Gastrocnemius medialis (tissue), 4 donors: Measurements from ENCODE around the gene FGF22. TPM values are rescaled to one million over a fixed set of nuclear protein-coding genes. Genes with fewer than 3 reads are reported as not detected.

ENCODE experiments used
- ATAC-seq, 2 donors: fragments of 150-250 bp; one replicate each; pipeline ENCODE4 v1.9.1; 2016
- DNase-seq, 2 donors: peaks; one replicate each; pipeline ENCODE4 v3.0.0-alpha.2; 2019
- H3K27ac ChIP-seq, 4 donors: fragments of 200-600 bp; sonication (generic); 1 replicate in 1 of 4; 2 replicates in 3 of 4; pipeline ENCODE4 v1.5.1; 2016 to 2018; ENCODE audit warnings: mild to moderate bottlenecking in 2 of 4, moderate library complexity in 1 of 4
- H3K27me3 ChIP-seq, 3 donors: fragments of 200-600 bp; sonication (generic) in 2 of 3; 1 replicate in 1 of 3; 2 replicates in 2 of 3; pipeline versions ENCODE4 v1.5.1 to v1.6.0; 2016 to 2019; ENCODE audit warnings: mild to moderate bottlenecking in 1 of 3, moderate library complexity in 1 of 3
- H3K36me3 ChIP-seq, 2 donors: fragments of 200-600 bp; sonication (generic) in 1 of 2; one replicate each; pipeline ENCODE4 v1.5.1; 2017 to 2018
- H3K4me1 ChIP-seq, 2 donors: fragments of 200-600 bp; sonication (generic) in 1 of 2; one replicate each; pipeline ENCODE4 v1.5.1; 2016 to 2017; ENCODE audit warnings: mild to moderate bottlenecking in 2 of 2
- H3K4me3 ChIP-seq, 4 donors: fragments of 200-600 bp; sonication (generic) in 3 of 4; 1 replicate in 1 of 4; 2 replicates in 3 of 4; pipeline ENCODE4 v1.5.1; 2016 to 2019; ENCODE audit warnings: mild to moderate bottlenecking in 2 of 4
- H3K9me3 ChIP-seq, 3 donors: fragments of 200-600 bp; sonication (generic) in 2 of 3; 1 replicate in 1 of 3; 2 replicates in 2 of 3; pipeline ENCODE4 v1.5.1; 2016 to 2019
- POLR2A ChIP-seq, 2 donors: fragments of 450-650 bp; IDR thresholded peaks; one replicate each; pipeline ENCODE4 v1.6.1; 2017; ENCODE audit warnings: antibody characterized with exemption in 2 of 2, mild to moderate bottlenecking in 2 of 2, moderate library complexity in 2 of 2
- in situ Hi-C, 4 donors: fragments of 200-750 bp; cut with MboI; loops; one replicate each; pipeline versions ENCODE4 v1.15.0 to v1.8.0; 2017; ENCODE audit warnings: low sequenced_read_pairs in 4 of 4
- intact Hi-C: fragments of 100-400 bp; cut with DNase I; formaldehyde crosslinking; loops from one replicate; pipeline ENCODE4 v1.15.1; 2023; ENCODE audit warnings: low total_unique reads
- total RNA-seq, 4 donors: library from RNA; depleted of rRNA; stranded (reverse); fragments of >200 nt; gene quantifications; one replicate each; pipeline versions ENCODE4 v1.1.0 to v1.2.3, GENCODE V29; 2016
- TF ChIP-seq, protein P1 (sequence below), 5 experiments: fragments of 450-650 bp in 3 of 5; fragments of 200-600 bp in 2 of 5; sonication (generic) in 2 of 5; IDR thresholded peaks in 4 of 5; conservative IDR thresholded peaks in 1 of 5; 1 replicate in 4 of 5; 2 replicates in 1 of 5; pipeline ENCODE4 v1.5.1; 2016 to 2019; ENCODE audit warnings: antibody characterized with exemption in 5 of 5, mild to moderate bottlenecking in 3 of 5, moderate library complexity in 3 of 5

Gene FGF22
- total RNA-seq, 4 donors from 2014 or later, result not detected

DNA sequence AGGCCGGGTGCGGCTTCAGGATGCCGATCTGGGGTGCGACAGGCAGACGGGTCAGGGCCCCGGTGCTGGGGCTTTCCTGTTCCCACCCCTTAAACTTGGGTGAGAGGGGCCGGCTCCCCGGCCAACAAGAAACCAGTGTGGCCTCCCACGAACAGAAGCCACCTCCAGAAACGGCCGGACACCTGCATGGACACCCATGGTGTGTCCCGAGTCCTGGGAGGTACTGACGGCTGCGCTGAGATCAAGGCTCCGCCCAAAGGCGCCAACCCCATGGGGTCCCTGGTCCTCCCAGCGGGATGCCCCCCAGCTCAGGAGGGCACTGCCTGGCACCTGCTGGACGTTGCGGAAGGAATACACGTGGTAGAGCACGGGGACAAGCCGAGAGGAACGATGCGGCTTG lies 17.9 kb upstream of the FGF22 start:
- peaks cover 0 to 73% of the 10 kb centered on the region in 2 donors for H3K36me3 ChIP-seq
- no peak for DNase-seq
- no peak overlapping the region for H3K27ac ChIP-seq
- H3K9me3 ChIP-seq, result no peaks in the 10 kb centered on the region
- no peak overlapping the region for H3K4me3 ChIP-seq
- TF ChIP-seq, protein P1, sequence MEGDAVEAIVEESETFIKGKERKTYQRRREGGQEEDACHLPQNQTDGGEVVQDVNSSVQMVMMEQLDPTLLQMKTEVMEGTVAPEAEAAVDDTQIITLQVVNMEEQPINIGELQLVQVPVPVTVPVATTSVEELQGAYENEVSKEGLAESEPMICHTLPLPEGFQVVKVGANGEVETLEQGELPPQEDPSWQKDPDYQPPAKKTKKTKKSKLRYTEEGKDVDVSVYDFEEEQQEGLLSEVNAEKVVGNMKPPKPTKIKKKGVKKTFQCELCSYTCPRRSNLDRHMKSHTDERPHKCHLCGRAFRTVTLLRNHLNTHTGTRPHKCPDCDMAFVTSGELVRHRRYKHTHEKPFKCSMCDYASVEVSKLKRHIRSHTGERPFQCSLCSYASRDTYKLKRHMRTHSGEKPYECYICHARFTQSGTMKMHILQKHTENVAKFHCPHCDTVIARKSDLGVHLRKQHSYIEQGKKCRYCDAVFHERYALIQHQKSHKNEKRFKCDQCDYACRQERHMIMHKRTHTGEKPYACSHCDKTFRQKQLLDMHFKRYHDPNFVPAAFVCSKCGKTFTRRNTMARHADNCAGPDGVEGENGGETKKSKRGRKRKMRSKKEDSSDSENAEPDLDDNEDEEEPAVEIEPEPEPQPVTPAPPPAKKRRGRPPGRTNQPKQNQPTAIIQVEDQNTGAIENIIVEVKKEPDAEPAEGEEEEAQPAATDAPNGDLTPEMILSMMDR (IDR thresholded peaks at IDR 0.05 in 4 of 5, conservative IDR thresholded peaks at IDR 0.05 in 1 of 5), result no peak
- TF ChIP-seq POLR2A (IDR thresholded peaks at IDR 0.05), result no peak
- ATAC-seq, result no peak
- intact Hi-C loops, result no loop called here
- H3K27me3 ChIP-seq, result peaks cover 0 to under 1% (median 0%) of the 10 kb centered on the region in 3 donors
- H3K4me1 ChIP-seq, result no peaks in the 10 kb centered on the region
- in situ Hi-C loops, result no loop called here

DNA sequence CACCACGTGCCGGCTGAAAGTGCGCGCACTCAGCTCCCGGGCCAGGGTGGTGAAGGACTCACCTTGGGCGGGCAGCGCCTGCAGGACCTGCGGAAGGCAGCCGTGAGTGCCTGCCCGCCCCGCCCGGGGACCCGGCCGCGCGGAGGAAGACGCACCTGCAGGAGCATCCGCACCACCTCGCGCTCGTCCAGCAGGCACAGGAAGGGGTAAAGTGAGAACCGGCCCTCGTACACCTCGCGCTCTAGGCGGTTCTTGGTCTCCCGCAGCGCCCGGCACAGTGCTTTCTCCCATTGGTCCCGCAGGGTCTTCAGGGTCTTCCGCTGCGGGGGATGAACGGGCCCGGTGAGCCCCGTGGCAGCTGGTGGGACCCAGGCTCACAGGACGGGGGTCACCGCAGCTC lies 17.0 kb upstream of the FGF22 start:
- no peak for ATAC-seq

DNA sequence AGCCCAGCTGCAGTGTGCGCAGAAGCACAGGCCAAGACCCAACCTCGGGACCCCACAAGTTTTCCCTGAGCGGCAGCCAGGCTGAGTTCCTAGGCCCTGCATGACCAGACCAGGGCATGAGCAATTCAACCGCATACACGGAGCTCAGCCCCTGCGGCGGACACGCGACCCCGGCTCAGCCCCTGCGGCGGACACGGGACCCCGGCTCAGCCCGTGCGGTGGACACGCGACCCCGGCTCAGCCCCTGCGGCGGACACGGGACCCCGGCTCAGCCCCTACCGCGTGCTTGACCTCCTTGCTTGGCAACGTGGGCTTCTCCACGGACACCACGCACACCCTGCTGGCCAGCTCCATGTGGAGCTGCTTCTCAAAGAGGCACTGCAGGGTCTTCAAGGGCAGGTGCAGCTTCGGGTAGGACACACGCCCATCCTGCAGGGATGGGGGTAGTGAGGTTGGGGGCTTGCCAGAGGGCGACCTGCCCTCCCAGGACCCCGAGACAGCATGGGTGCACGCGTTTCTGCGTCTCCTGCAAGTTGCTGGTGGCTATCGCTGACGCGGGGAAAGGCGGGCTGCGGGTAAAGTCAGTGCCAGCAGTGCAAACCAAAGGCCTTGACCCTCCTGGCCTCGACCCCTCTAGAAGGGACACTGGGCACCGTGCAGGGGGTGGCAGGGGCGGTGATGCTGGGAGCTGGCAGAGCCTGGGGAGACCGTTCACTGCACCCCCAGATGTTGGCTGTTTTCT lies 16.3 kb upstream of the FGF22 start:
- Histone ChIP-seq H3K36me3 (peaks cover 0 to 69% of the 10 kb centered on the region in 2 donors), H3K4me3 (no peak overlapping the region), H3K9me3 (no peaks in the 10 kb centered on the region), H3K27me3 (no peaks in the 10 kb centered on the region), H3K4me1 (no peaks in the 10 kb centered on the region), H3K27ac (peak overlapping the region; percentile 24 to 55 (median 32))
- DNase-seq, result no peak
- no peak for ATAC-seq
- intact Hi-C loops, result no loop called here
- no peak for TF ChIP-seq POLR2A (IDR thresholded peaks at IDR 0.05)
- TF ChIP-seq, protein P1 (IDR thresholded peaks at IDR 0.05 in 4 of 5, conservative IDR thresholded peaks at IDR 0.05 in 1 of 5), result no peak
- in situ Hi-C loops, result no loop called here

More for the DNA sequence above, 17.0 kb upstream of the FGF22 start:
- no peaks in the 10 kb centered on the region for H3K27me3 ChIP-seq
- no peaks in the 10 kb centered on the region for H3K4me1 ChIP-seq
- intact Hi-C loops (no loop called here), in situ Hi-C loops (no loop called here)
- H3K9me3 ChIP-seq, result no peaks in the 10 kb centered on the region
- DNase-seq, result no peak
- peaks cover 0 to 69% of the 10 kb centered on the region in 2 donors for H3K36me3 ChIP-seq
- no peak overlapping the region for H3K4me3 ChIP-seq
- peak overlapping the region in 1 of 4 donors; percentile 24 for H3K27ac ChIP-seq
- TF ChIP-seq, protein P1 (IDR thresholded peaks at IDR 0.05 in 4 of 5, conservative IDR thresholded peaks at IDR 0.05 in 1 of 5), result no peak

DNA sequence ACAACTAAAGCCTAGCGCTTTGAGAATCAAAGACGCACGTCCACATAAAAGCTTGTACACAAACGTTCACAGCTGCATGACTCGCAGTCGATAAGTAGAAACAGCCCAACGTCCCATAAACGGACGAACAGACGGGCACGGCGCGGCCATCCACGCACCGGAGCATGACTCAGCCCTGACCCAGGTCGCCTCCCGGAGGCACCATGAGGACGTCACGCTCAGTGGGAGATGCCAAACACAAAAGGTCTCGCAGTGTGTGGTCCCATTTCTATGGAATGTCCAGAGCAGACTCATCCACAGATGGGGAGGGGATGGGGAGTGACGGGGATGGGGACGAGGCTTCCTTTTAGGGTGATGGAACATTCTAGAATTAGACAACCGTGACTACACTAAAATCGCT lies 15.7 kb upstream of the FGF22 start:
- DNase-seq (no peak), ATAC-seq (peak; percentile 36 to 56)
- H3K9me3 ChIP-seq, result no peaks in the 10 kb centered on the region
- H3K36me3 ChIP-seq, result peaks cover 0 to 69% of the 10 kb centered on the region in 2 donors
- H3K4me1 ChIP-seq, result no peaks in the 10 kb centered on the region
- in situ Hi-C loops, result no loop called here
- peak overlapping the region in 3 of 4 donors; percentile 56 to 68 (median 59) for H3K27ac ChIP-seq
- H3K27me3 ChIP-seq, result no peaks in the 10 kb centered on the region
- H3K4me3 ChIP-seq, result no peak overlapping the region
- no peak for TF ChIP-seq POLR2A (IDR thresholded peaks at IDR 0.05)
- TF ChIP-seq, protein P1 (IDR thresholded peaks at IDR 0.05 in 4 of 5, conservative IDR thresholded peaks at IDR 0.05 in 1 of 5), result no peak
- intact Hi-C loops, result no loop called here
